Colonic mucosa (tissue), 4 donors: Measurements from ENCODE around the gene OTOP3. TPM values are rescaled to one million over a fixed set of nuclear protein-coding genes. Genes with fewer than 3 reads are reported as not detected.
A peak's percentile ranks its signal among the peaks of the same experiment; 100 is the strongest.

Experiments used
- DNase-seq: peaks from one replicate; pipeline ENCODE4 v3.0.0-alpha.2; 2020
- H3K27ac ChIP-seq: fragments of 200-600 bp; one replicate; pipeline ENCODE4 v1.8.0; 2021
- H3K27me3 ChIP-seq: fragments of 200-600 bp; one replicate; pipeline ENCODE4 v1.8.0; 2021
- H3K36me3 ChIP-seq: fragments of 200-600 bp; one replicate; pipeline ENCODE4 v1.8.0; 2021
- H3K4me1 ChIP-seq: fragments of 200-600 bp; one replicate; pipeline ENCODE4 v1.8.0; 2021; ENCODE audit warnings: mild to moderate bottlenecking
- H3K4me3 ChIP-seq: fragments of 200-600 bp; one replicate; pipeline ENCODE4 v1.8.0; 2021
- H3K9ac ChIP-seq, 2 donors: one replicate each; pipeline ENCODE4 v1.7.0; 2013; ENCODE audit warnings: control low read depth in 2 of 2, low read depth in 2 of 2, low read length in 2 of 2
- H3K9me3 ChIP-seq: fragments of 200-600 bp; one replicate; pipeline ENCODE4 v1.8.0; 2021
- intact Hi-C: fragments of 100-400 bp; cut with DNase I; formaldehyde crosslinking; loops from one replicate; pipeline ENCODE4 v1.14.1; 2022
- total RNA-seq, 2 donors: library from RNA; stranded (reverse); fragmentation: NEBNext Ultra II Directional in 1 of 2; extraction: Animal tissue kit (Norgen Biotek cat#: 25700) in 1 of 2; gene quantifications; one replicate each; pipeline ENCODE4 v1.2.1, GENCODE V29; 2021
- TF ChIP-seq, protein P1 (sequence below): fragments of 200-600 bp; IDR thresholded peaks from one replicate; pipeline ENCODE4 v1.8.0; 2022; ENCODE audit warnings: antibody characterized with exemption, mild to moderate bottlenecking
- donor health status: healthy.
- donor health status: DM: no; HTN: no; CAD: no.
- donor health status: DM: no; HTN: no; CAD: no.

OTOP3 gene
- total RNA-seq, 2 donors from 2014 or later, result 0.40 TPM; not detected in 1

DNA sequence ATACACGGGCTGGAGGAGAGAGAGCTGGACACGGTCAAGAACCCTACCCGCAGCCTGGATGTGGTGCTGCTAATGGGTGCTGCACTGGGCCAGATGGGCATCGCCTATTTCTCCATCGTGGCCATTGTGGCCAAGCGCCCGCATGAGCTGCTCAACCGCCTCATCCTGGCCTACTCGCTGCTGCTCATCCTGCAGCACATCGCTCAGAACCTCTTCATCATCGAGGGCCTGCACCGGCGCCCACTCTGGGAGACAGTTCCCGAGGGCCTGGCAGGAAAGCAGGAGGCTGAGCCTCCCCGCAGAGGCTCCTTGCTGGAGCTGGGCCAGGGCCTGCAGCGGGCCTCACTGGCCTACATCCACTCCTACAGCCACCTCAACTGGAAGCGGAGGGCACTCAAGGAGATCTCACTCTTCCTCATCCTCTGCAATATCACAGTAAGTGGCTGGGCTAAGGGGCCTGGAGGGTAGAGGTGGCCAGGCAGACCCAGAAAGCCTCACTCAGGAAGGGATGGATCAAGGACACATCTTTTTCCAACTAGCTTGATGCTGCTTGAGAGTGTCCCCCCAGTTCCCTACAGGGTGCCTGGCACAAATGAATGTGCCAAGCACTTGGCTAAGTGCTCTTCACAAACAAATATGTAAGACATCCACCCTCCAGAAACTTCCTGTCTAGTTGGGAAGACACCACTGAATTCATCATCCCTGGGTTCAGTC, 11.5 kb downstream of the OTOP3 start:
- TF ChIP-seq, protein P1, sequence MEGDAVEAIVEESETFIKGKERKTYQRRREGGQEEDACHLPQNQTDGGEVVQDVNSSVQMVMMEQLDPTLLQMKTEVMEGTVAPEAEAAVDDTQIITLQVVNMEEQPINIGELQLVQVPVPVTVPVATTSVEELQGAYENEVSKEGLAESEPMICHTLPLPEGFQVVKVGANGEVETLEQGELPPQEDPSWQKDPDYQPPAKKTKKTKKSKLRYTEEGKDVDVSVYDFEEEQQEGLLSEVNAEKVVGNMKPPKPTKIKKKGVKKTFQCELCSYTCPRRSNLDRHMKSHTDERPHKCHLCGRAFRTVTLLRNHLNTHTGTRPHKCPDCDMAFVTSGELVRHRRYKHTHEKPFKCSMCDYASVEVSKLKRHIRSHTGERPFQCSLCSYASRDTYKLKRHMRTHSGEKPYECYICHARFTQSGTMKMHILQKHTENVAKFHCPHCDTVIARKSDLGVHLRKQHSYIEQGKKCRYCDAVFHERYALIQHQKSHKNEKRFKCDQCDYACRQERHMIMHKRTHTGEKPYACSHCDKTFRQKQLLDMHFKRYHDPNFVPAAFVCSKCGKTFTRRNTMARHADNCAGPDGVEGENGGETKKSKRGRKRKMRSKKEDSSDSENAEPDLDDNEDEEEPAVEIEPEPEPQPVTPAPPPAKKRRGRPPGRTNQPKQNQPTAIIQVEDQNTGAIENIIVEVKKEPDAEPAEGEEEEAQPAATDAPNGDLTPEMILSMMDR, result no peak
- DNase-seq, result no peak
- H3K27me3 ChIP-seq, result peaks cover 3% of the 10 kb centered on the region
- H3K4me1 ChIP-seq, result no peaks in the 10 kb centered on the region
- H3K4me3 ChIP-seq, result no peak overlapping the region
- intact Hi-C loops, result no loop called here
- H3K36me3 ChIP-seq, result no peaks in the 10 kb centered on the region
- H3K9me3 ChIP-seq, result no peaks in the 10 kb centered on the region
- no peak overlapping the region for H3K9ac ChIP-seq
- H3K27ac ChIP-seq, result no peak overlapping the region

DNA sequence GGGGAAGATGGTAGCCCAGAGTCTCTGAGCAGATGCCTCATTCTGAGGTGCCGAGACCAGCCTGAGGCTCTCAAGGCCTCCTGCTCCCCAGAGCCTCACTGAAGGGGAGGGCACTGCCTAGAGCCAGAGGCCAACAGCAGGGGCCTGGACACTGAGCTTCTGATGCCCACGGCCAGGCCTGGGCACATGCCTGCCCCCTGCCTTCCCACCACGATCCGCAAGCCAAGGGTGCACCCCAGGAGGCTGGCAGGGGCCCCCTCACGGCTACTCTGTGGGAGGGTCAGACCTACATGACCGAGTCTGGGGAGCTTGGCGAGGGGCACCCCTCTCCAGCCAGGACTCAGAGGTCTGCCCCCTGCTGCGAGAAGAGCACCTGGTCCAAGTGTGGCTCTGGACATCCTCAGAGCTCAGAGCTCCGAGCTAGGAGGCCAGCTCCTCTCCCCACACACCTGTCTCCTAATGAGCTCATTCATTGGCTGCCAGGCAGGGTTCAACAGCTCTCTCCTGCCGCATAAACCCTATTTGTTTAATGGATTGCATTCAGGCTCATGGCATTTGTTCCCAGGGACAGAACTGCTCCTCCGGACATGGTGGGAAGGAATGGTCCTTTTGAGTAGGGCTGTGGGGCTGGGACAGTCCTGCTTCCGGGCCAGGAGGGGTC, 13.9 kb downstream of the OTOP3 start:
- Histone ChIP-seq H3K27ac (no peak overlapping the region), H3K27me3 (peaks cover 3% of the 10 kb centered on the region), H3K9ac (no peak overlapping the region), H3K36me3 (no peaks in the 10 kb centered on the region), H3K9me3 (no peaks in the 10 kb centered on the region), H3K4me1 (no peaks in the 10 kb centered on the region), H3K4me3 (no peak overlapping the region)
- DNase-seq, result no peak
- intact Hi-C loops, result no loop called here
- TF ChIP-seq, protein P1, result no peak

DNA sequence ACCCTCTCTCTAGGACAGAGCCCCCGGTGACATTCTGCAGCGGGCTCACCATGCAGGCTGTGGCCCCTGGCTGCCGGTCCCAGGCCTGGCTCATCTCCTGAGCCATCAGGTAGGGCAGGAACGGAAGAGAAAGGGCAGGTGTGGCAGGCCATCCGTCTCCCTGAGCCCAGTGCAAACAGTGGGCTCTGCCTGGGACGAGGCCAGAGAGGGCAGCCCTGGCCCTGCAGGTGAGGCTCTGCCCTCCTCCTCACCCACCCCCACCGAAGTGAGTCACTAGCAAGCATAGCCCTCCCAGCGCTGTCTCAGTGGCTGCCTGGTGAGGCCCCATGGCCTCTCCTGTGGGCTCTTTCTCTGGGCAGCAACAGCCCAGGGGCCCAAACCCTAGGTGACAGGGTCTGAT, 14.5 kb downstream of the OTOP3 start:
- TF ChIP-seq, protein P1, result no peak
- no peak overlapping the region for H3K27ac ChIP-seq
- DNase-seq, result no peak

DNA sequence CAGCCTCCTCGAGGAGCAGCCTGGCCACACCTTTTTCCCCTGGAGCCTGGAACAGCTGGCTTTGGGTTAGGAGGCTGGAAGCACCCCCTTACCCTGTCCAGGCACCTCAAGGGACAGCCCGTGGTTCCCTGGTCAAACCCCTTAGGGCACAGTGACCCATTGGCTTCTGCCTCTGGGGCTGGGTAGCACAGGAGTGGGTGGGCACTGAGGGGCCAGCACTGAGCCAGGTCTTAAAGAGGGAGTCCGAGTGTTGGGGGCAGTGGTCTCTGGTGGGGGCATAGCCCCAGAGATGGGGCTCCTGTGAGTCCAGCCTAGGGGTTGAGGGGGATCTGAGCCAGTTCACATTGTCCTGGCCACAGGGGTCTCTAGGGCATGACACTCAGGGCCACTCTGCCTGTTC, 15.4 kb downstream of the OTOP3 start:
- no peak overlapping the region for H3K9ac ChIP-seq
- no peak for DNase-seq
- H3K36me3 ChIP-seq, result no peaks in the 10 kb centered on the region
- no peak overlapping the region for H3K4me3 ChIP-seq
- TF ChIP-seq, protein P1, result no peak
- no peaks in the 10 kb centered on the region for H3K4me1 ChIP-seq
- no peak overlapping the region for H3K27ac ChIP-seq
- H3K9me3 ChIP-seq, result no peaks in the 10 kb centered on the region
- intact Hi-C loops, result no loop called here
- H3K27me3 ChIP-seq, result no peaks in the 10 kb centered on the region

More for the DNA sequence above, 14.5 kb downstream of the OTOP3 start:
- Histone ChIP-seq H3K27me3 (peaks cover 3% of the 10 kb centered on the region), H3K36me3 (no peaks in the 10 kb centered on the region), H3K4me3 (no peak overlapping the region), H3K4me1 (no peaks in the 10 kb centered on the region), H3K9me3 (no peaks in the 10 kb centered on the region), H3K9ac (no peak overlapping the region)
- intact Hi-C loops, result no loop called here

DNA sequence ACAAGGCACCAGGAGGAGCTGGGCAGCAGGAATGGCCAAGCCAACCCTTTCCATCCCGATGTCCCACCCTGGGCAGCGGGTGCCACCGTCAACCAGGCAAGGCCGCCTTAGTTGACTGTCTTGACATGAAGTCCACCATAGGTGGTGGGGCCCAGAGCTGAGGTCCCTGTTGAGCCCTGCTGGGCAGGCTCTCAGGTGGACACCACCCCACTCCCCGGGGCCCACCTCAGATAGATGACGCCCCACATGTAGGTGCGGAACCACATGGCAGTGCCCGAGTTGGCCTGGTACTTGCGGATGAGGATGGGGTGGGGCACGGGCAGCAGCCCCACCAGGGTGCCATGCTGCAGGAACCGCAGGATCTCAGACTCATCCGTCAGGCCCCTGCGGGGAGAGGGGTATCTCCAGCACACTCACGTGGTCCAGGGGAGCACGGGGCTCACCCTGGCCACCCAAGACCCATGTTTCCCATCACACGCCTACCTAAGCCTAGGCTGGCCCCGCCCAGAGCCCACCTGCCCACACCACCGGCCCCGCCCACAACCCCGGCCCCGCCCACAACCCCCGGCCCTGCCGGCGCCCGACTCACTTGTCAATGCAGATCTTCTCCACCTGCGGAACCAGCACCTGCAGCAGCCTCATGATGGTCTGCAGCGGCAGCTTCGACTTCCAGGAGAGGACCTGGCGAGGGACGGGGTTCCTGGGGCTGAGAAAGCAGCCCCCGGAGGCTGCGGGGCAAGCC, 16.2 kb downstream of the OTOP3 start:
- no peaks in the 10 kb centered on the region for H3K9me3 ChIP-seq
- H3K27ac ChIP-seq, result peak overlapping the region; percentile 17
- no peaks in the 10 kb centered on the region for H3K36me3 ChIP-seq
- no peak for DNase-seq
- H3K4me1 ChIP-seq, result no peaks in the 10 kb centered on the region
- intact Hi-C loops, result no loop called here
- H3K4me3 ChIP-seq, result no peak overlapping the region
- no peak overlapping the region for H3K9ac ChIP-seq
- TF ChIP-seq, protein P1, result no peak
- no peaks in the 10 kb centered on the region for H3K27me3 ChIP-seq
